ENCODE data around the gene LAYN.

Gene LAYN, protein sequence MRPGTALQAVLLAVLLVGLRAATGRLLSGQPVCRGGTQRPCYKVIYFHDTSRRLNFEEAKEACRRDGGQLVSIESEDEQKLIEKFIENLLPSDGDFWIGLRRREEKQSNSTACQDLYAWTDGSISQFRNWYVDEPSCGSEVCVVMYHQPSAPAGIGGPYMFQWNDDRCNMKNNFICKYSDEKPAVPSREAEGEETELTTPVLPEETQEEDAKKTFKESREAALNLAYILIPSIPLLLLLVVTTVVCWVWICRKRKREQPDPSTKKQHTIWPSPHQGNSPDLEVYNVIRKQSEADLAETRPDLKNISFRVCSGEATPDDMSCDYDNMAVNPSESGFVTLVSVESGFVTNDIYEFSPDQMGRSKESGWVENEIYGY

DNA sequence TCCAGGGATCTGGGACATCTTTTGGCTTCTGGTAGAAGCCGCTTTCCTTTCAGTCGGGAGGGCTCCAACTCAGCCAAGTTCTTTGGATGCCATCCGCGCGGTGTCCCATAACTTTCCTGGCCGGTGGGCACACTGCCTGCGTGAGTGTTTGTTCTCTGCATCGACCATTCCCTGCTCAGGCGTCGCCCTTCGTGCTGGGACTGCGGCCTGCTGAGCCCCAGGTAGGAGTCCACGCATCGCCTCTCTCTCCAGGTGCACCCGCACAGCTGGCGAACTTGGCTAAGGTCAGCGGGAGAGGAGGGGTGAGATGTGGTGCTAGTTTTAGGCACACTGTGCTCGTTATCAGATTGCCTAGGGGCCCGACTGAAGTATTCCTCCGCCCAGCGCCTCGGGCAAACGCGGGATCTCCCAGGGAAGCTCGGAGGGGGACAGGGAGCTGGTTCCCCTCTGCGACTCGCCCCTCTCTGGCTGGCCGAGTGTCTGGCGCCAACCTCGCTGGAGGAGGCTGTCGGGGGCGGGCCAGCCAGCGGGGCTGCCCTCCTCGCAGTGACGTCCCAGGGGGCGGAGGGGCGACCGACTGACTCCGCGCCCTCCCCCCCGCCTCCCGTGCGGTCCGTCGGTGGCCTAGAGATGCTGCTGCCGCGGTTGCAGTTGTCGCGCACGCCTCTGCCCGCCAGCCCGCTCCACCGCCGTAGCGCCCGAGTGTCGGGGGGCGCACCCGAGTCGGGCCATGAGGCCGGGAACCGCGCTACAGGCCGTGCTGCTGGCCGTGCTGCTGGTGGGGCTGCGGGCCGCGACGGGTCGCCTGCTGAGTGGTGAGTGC lies at the start of gene LAYN:
Gene LAYN (plus strand): TSS at position 607 of the 823 bp plus-strand sequence. CDS start 124 bp downstream, at position 731.
- no peak for DNase-seq (ENCODE audit: low read depth)
- no peak within 1 kb of the TSS for H3K4me3 ChIP-seq (ENCODE audit: low read depth, low read length)
- no peak for TF ChIP-seq POLR2A (IDR thresholded peaks at IDR 0.05; ENCODE audit: extremely low read depth, insufficient read length)
- TF ChIP-seq, protein P1, sequence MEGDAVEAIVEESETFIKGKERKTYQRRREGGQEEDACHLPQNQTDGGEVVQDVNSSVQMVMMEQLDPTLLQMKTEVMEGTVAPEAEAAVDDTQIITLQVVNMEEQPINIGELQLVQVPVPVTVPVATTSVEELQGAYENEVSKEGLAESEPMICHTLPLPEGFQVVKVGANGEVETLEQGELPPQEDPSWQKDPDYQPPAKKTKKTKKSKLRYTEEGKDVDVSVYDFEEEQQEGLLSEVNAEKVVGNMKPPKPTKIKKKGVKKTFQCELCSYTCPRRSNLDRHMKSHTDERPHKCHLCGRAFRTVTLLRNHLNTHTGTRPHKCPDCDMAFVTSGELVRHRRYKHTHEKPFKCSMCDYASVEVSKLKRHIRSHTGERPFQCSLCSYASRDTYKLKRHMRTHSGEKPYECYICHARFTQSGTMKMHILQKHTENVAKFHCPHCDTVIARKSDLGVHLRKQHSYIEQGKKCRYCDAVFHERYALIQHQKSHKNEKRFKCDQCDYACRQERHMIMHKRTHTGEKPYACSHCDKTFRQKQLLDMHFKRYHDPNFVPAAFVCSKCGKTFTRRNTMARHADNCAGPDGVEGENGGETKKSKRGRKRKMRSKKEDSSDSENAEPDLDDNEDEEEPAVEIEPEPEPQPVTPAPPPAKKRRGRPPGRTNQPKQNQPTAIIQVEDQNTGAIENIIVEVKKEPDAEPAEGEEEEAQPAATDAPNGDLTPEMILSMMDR (IDR thresholded peaks at IDR 0.05; ENCODE audit: low read depth, low read length) = no peak
- TF ChIP-seq, protein P2, sequence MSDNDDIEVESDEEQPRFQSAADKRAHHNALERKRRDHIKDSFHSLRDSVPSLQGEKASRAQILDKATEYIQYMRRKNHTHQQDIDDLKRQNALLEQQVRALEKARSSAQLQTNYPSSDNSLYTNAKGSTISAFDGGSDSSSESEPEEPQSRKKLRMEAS (IDR thresholded peaks at IDR 0.05; ENCODE audit: low read depth, low read length) = no peak
- TF ChIP-seq MYC (IDR thresholded peaks at IDR 0.05; ENCODE audit: low read depth, low read length) = no peak

DNA sequence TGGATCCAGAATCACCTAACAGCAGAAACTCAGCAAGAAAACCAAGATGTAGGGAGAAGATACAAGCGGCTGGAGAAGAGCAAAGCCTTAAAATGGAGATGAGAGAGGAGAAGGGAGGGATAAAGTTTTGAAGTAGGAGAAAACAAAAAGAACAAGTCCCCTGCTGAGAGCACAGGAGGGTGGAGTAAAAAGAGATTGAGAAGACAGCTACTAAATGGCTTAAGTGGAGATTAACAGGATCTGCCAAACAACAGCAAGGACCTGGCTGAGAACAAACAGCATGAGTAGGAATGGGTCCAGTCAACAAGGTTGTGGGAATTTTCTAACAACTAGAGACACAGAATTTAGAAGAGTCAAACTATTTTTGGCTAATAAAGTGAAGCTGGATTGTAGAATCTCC lies 46.5 kb upstream of the LAYN start:
- no peak overlapping the region for H3K4me3 ChIP-seq (ENCODE audit: low read depth, low read length)
- TF ChIP-seq, protein P2 (IDR thresholded peaks at IDR 0.05; ENCODE audit: low read depth, low read length) = no peak
- TF ChIP-seq, protein P1 (IDR thresholded peaks at IDR 0.05; ENCODE audit: low read depth, low read length) = no peak
- TF ChIP-seq POLR2A (IDR thresholded peaks at IDR 0.05; ENCODE audit: extremely low read depth, insufficient read length) (no peak), MYC (IDR thresholded peaks at IDR 0.05; ENCODE audit: low read depth, low read length) (no peak)
- DNase-seq (ENCODE audit: low read depth) = no peak

DNA sequence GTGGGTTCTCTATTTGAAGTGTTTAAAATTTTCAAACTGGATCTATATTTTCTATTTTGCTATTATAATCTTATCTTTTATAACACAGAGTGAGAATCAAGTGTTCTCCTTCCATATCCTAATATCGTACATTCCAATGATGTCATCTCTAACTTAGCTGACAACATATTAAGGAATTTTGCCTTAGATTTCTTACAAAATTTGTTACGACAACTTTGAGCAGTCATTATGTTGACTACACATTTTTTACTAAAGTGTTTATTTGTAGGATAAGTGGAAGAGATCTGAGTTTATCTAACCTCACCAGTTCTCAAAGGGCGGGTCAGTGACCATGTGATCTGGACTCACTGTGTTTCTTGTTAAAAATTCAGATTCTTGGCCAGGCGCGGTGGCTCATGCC lies 41.0 kb upstream of the LAYN start:
- H3K4me3 ChIP-seq (ENCODE audit: low read depth, low read length) = no peak overlapping the region
- TF ChIP-seq POLR2A (IDR thresholded peaks at IDR 0.05; ENCODE audit: extremely low read depth, insufficient read length) (no peak), MYC (IDR thresholded peaks at IDR 0.05; ENCODE audit: low read depth, low read length) (no peak)
- TF ChIP-seq, protein P2 (IDR thresholded peaks at IDR 0.05; ENCODE audit: low read depth, low read length) = no peak
- TF ChIP-seq, protein P1 (IDR thresholded peaks at IDR 0.05; ENCODE audit: low read depth, low read length) = no peak
- DNase-seq (ENCODE audit: low read depth) = no peak

DNA sequence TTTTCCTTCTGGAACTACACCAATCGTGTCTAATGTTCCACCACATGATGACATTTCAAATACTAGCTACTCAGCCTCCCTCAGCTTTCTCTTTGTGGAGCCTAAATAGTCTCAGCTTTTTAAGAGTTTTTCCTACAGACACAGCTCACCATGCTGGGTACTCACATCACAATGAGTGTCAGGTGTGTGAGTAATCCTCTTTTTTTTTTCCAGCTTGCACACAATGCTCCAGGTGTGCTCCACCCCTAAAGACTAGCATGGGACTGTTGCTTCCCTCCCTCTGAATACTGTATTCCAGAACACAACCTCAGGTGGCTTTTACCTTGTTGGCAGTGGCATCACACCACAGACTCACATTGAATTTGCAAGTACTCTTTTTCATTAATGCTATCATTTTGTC lies 40.0 kb upstream of the LAYN start:
- DNase-seq (ENCODE audit: low read depth) = no peak
- TF ChIP-seq, protein P1 (IDR thresholded peaks at IDR 0.05; ENCODE audit: low read depth, low read length) = no peak
- no peak for TF ChIP-seq POLR2A (IDR thresholded peaks at IDR 0.05; ENCODE audit: extremely low read depth, insufficient read length)
- TF ChIP-seq, protein P2 (IDR thresholded peaks at IDR 0.05; ENCODE audit: low read depth, low read length) = no peak
- no peak for TF ChIP-seq MYC (IDR thresholded peaks at IDR 0.05; ENCODE audit: low read depth, low read length)
- no peak overlapping the region for H3K4me3 ChIP-seq (ENCODE audit: low read depth, low read length)

DNA sequence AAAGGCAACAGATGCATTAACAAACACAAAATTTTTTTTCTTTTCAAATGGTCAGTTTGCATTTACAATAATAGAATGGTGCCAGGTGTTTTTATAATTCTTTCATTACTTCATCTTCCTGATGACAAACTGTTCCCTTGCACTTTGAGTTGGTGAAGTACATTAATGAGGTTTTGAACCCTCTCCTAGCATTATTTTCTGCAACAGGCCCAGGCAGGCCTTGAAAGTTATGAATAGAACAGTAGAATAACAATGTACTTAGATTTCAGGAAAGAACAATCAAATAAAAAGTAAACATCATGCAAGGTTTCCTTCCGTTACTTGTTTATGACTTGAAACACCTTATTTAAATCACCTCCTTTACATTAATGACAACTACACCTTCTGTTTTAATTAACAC lies 37.9 kb upstream of the LAYN start:
- TF ChIP-seq, protein P1 (IDR thresholded peaks at IDR 0.05; ENCODE audit: low read depth, low read length) = no peak
- TF ChIP-seq, protein P2 (IDR thresholded peaks at IDR 0.05; ENCODE audit: low read depth, low read length) = no peak
- TF ChIP-seq MYC (IDR thresholded peaks at IDR 0.05; ENCODE audit: low read depth, low read length) = no peak
- no peak for DNase-seq (ENCODE audit: low read depth)

More for the DNA sequence above, 37.9 kb upstream of the LAYN start:
- no peak overlapping the region for H3K4me3 ChIP-seq (ENCODE audit: low read depth, low read length)
